A673 (cell line): Measurements from ENCODE around the gene PPP1R14D. TPM values are rescaled to one million over a fixed set of nuclear protein-coding genes. Genes with fewer than 3 reads are reported as not detected.
A peak's percentile ranks its signal among the peaks of the same experiment; 100 is the strongest.

Experiments
- BruUV-seq: library from RNA; stranded (reverse); fragments of 400-500 nt; replicated peaks from 2 replicates; lab custom pipeline; 2021; lab: Mats Ljungman, UMichigan
- CTCF ChIA-PET: fragments of 300-600 bp; sonication (Branson Sonifier 250); formaldehyde crosslinking; loops from one replicate; lab custom pipeline; 2022; ENCODE audit warnings: antibody characterized with exemption; lab: Charles Lee
- POLR2A ChIA-PET: fragments of 300-600 bp; sonication (Branson Sonifier 250); formaldehyde crosslinking; loops from one replicate; lab custom pipeline; 2022; ENCODE audit warnings: antibody characterized with exemption; ENCODE audit not compliant: low non-redundant PET; lab: Charles Lee
- DNase-seq: peaks from one replicate; pipeline ENCODE4 v3.0.0-alpha.2; 2015; ENCODE audit warnings: low spot score
- H3K27ac ChIP-seq: fragments of 200-600 bp; sonication (generic); 2 replicates; pipeline ENCODE4 v1.5.1; 2016; ENCODE audit warnings: mixed run types, low read depth, mild to moderate bottlenecking, mixed read lengths, antibody characterized with exemption, low read length; ENCODE audit not compliant: poor library complexity, severe bottlenecking
- H3K27me3 ChIP-seq: fragments of 200-600 bp; sonication (generic); replicated peaks from 2 replicates; pipeline ENCODE4 v1.6.1; 2017; ENCODE audit warnings: mixed run types, low read depth, mild to moderate bottlenecking, mixed read lengths, antibody characterized with exemption, low read length; ENCODE audit not compliant: insufficient read depth, poor library complexity
- H3K36me3 ChIP-seq: fragments of 200-600 bp; sonication (generic); 2 replicates; pipeline ENCODE4 v1.6.1; 2016; ENCODE audit warnings: mixed run types, mild to moderate bottlenecking, mixed read lengths, antibody characterized with exemption, low read length; ENCODE audit not compliant: insufficient read depth, poor library complexity, severe bottlenecking
- H3K4me1 ChIP-seq: fragments of 200-600 bp; sonication (generic); 2 replicates; pipeline ENCODE4 v1.6.1; 2017; ENCODE audit warnings: mixed run types, mild to moderate bottlenecking, mixed read lengths, antibody characterized with exemption, low read length; ENCODE audit not compliant: insufficient read depth, poor library complexity, severe bottlenecking
- H3K4me3 ChIP-seq: fragments of 200-600 bp; sonication (generic); 2 replicates; pipeline ENCODE4 v1.5.1; 2016; ENCODE audit warnings: low read depth, mixed run types, mild to moderate bottlenecking, mixed read lengths, low read length; ENCODE audit not compliant: poor library complexity, severe bottlenecking
- H3K9me3 ChIP-seq: fragments of 200-600 bp; sonication (generic); 2 replicates; pipeline ENCODE4 v1.6.1; 2016; ENCODE audit warnings: mixed run types, low read depth, mild to moderate bottlenecking, mixed read lengths, antibody characterized with exemption, low read length; ENCODE audit not compliant: poor library complexity, severe bottlenecking
- EZH2 ChIP-seq: fragments of 200-600 bp; sonication (generic); IDR thresholded peaks from 2 replicates; pipeline ENCODE4 v1.6.1; 2017; ENCODE audit warnings: borderline replicate concordance, low read depth, mild to moderate bottlenecking, mixed read lengths, antibody characterized with exemption, low read length; ENCODE audit not compliant: poor library complexity, severe bottlenecking
- intact Hi-C: fragments of 100-400 bp; cut with micrococcal nuclease; formaldehyde crosslinking; loops from one replicate; pipeline ENCODE4 v1.10.0; 2022; ENCODE audit not compliant: unreplicated experiment
- total RNA-seq: library from RNA; stranded (reverse); gene quantifications from 2 replicates; pipeline ENCODE4 v1.2.3, GENCODE V29; 2021
- TF ChIP-seq, protein P1 (sequence below): fragments of 300-800, 200-600 bp; sonication (generic); conservative IDR thresholded peaks from 2 replicates; pipeline ENCODE4 v1.5.1; 2017; ENCODE audit warnings: low read depth, mild to moderate bottlenecking, antibody characterized with exemption, low read length, moderate library complexity, mixed read lengths

The PPP1R14D gene
- total RNA-seq, 1 experiment from 2014 or later = not detected

DNA sequence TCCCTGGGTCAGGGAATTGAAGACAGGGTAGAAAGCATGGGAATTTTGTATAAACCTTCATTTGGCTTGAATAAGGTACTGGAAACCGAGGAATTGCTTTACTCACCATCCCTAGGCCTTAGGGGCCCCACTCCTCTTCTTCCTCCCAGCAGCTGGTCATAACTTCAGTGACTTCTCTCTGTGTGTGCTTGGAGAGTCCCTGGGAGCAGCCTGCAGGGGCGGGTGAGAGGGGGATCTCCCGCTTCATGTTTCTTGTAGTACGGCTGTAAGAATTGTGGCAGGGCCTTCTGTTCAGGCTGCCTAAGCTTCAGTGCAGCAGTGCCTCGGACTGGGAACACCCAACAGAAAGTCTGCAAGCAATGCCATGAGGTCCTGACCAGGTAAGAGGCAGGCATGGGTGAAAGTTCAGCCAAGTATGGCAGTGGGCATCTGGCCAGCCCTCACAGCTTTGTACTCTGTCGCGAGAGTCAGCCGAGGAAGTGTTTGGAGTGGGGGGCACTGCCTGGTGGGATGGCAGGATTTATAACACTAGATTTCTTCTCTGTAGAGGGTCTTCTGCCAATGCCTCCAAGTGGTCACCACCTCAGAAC lies 19.6 kb downstream of the PPP1R14D start:
- Histone ChIP-seq H3K4me3 (peak overlapping the region; percentile 97), H3K36me3 (peaks cover 13% of the 10 kb centered on the region), H3K27me3 (no peaks in the 10 kb centered on the region), H3K4me1 (peaks cover 6% of the 10 kb centered on the region), H3K9me3 (no peaks in the 10 kb centered on the region), H3K27ac (no peak overlapping the region)
- no peak for DNase-seq
- BruUV-seq = no TSS peak
- TF ChIP-seq EZH2 = no peak
- TF ChIP-seq, protein P1, sequence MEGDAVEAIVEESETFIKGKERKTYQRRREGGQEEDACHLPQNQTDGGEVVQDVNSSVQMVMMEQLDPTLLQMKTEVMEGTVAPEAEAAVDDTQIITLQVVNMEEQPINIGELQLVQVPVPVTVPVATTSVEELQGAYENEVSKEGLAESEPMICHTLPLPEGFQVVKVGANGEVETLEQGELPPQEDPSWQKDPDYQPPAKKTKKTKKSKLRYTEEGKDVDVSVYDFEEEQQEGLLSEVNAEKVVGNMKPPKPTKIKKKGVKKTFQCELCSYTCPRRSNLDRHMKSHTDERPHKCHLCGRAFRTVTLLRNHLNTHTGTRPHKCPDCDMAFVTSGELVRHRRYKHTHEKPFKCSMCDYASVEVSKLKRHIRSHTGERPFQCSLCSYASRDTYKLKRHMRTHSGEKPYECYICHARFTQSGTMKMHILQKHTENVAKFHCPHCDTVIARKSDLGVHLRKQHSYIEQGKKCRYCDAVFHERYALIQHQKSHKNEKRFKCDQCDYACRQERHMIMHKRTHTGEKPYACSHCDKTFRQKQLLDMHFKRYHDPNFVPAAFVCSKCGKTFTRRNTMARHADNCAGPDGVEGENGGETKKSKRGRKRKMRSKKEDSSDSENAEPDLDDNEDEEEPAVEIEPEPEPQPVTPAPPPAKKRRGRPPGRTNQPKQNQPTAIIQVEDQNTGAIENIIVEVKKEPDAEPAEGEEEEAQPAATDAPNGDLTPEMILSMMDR = no peak
- POLR2A ChIA-PET = no interaction called here
- intact Hi-C loops = no loop called here
- CTCF ChIA-PET = no interaction called here

DNA sequence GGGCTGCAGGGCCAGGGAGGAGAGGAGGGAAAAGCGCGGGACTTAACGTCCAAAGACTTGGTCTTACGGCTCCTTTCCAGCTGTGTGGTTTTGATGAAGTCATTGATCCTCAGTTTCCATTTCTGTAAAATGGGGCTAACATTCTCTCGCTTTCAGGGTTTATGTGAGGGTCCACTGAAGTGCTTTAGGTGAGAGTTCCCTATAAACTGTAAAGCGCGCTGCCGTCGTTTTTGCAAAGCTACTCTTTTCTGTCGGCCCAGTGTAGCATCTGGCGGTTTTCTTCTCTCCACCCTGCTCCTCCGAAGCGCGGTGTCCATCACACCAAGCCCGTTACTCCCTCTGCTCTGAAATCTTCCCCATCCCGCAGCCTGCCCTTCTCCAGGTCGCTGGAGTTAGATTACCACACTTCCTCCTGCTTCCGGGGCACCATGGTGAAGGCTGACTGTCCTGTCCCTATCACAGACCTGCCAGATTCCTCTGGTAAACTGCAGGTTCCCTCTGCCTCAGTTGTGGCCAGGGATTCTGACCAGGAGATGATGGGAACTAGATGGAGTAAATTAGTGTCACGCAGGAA lies 20.5 kb downstream of the PPP1R14D start:
- H3K36me3 ChIP-seq = peaks cover 13% of the 10 kb centered on the region
- TF ChIP-seq, protein P1 = no peak
- TF ChIP-seq EZH2 = no peak
- CTCF ChIA-PET = interaction anchor here (1.6 kb wide), 1 partner anchor 61 kb away, joined by 3 read pairs; no protein-coding TSS in a partner anchor
- intact Hi-C loops = no loop called here
- H3K27ac ChIP-seq = peak overlapping the region; percentile 94
- POLR2A ChIA-PET = no interaction called here
- no TSS peak for BruUV-seq
- peaks cover 6% of the 10 kb centered on the region for H3K4me1 ChIP-seq
- peak overlapping the region; percentile 97 for H3K4me3 ChIP-seq
- H3K9me3 ChIP-seq = no peaks in the 10 kb centered on the region
- H3K27me3 ChIP-seq = no peaks in the 10 kb centered on the region
- no peak for DNase-seq

DNA sequence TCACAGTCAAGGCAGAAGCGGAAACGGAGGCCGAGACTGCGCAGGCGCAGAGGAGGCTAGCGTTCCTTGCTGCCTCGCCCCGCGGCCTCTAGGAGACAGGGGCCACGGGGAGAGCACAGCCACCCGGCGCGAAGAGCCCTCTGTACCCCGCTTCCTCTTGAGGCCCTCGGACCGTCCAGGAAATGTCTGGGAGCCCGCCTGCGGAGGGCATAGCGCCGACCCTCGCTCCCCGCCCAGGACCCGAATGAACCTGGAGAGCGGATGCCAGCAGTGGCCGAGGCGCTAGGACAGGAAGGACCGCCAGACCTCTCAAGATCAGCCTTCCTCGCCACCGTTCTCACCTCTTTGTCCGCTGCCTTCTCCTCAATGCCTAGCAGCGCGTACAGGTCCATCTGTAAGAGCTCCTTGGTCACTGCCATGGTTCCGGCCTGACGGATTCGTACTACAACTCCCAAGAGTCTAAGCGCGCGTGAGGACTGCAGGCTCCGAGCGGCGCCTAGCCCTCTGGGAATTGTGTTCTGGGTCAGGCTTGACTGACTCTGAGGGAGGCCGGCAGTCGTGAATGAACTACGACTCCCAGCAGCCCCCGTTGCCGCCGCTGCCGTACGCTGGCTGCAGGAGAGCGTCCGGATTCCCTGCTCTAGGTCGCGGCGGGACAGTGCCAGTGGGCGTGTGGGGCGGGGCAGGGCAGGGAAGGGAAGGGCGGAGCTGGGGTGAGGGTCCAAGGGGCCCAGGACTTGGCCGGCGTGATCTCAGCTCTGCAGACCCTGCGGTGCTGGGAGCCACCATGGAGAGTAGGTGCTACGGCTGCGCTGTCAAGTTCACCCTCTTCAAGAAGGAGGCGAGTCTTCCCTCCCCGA lies 21.2 kb downstream of the PPP1R14D start, which contains the start of the genes DNAJC17 and ZFYVE19:
DNAJC17 (minus strand) TSS at position 446 of the 860 bp plus-strand sequence; CDS start at position 419, 27 bp downstream.
ZFYVE19 (plus strand) TSS at position 62 of the 860 bp plus-strand sequence; CDS start at position 563, 501 bp downstream.
- ChIA-PET CTCF (interaction anchor here (0.5 to 1.6 kb wide), 2 partner anchors 60 to 218 kb away, joined by 3 to 9 read pairs; no protein-coding TSS in a partner anchor), POLR2A (no interaction called here)
- Histone ChIP-seq H3K4me1 (peaks cover 6% of the 10 kb centered on the region), H3K27ac (peak within 1 kb of the TSS; percentile 94), H3K4me3 (peak within 1 kb of the TSS; percentile 97), H3K9me3 (no peaks in the 10 kb centered on the region), H3K36me3 (peaks cover 13% of the 10 kb centered on the region), H3K27me3 (no peaks in the 10 kb centered on the region)
- TF ChIP-seq, protein P1 = no peak; the same call in 1 of the 2 replicates
- TF ChIP-seq EZH2 = no peak
- DNase-seq = peak; percentile 99
- intact Hi-C loops = no loop called here
- BruUV-seq = no TSS peak
